ENCODE data around the gene A1BG. TPM values are rescaled to one million over a fixed set of nuclear protein-coding genes. Genes with fewer than 3 reads are reported as not detected.

A1BG gene
- total and polyA plus RNA-seq, 2 of the 13 experiments (the other 11 are each of a cell fraction or from before 2014, with no cell fraction given): 14.7 to 41.4 TPM

- TF ChIP-seq PHF20 (CRISPR knock-in tag; IDR thresholded peaks at IDR 0.05) (peak; percentile 52), PHB2 (IDR thresholded peaks at IDR 0.05; ENCODE audit: partially characterized antibody) (no peak), ZNF749 (CRISPR knock-in tag; IDR thresholded peaks at IDR 0.05; ENCODE audit: borderline replicate concordance) (no peak), RARG (CRISPR knock-in tag; IDR thresholded peaks at IDR 0.05; ENCODE audit: low read depth) (no peak), MAZ (IDR thresholded peaks at IDR 0.05; ENCODE audit: borderline replicate concordance, low read depth, low read length) (0 out of 2 replicates have a peak, but pooled peaks have one; percentile 5), MAZ (CRISPR knock-in tag; IDR thresholded peaks at IDR 0.05; ENCODE audit: low read depth) (no peak), ZNF530 (CRISPR knock-in tag; IDR thresholded peaks at IDR 0.05; ENCODE audit: low read depth) (0 out of 2 replicates have a peak, but pooled peaks have one; percentile 49), FLYWCH1 (CRISPR knock-in tag; IDR thresholded peaks at IDR 0.05) (no peak), ZXDC (CRISPR knock-in tag; IDR thresholded peaks at IDR 0.05) (peak; percentile 73; the same call in 1 of the 2 replicates), SKI (IDR thresholded peaks at IDR 0.05; ENCODE audit: partially characterized antibody) (no peak), MXD4 (CRISPR knock-in tag; IDR thresholded peaks at IDR 0.05) (no peak), REST (IDR thresholded peaks at IDR 0.05; ENCODE audit: borderline replicate concordance in 1 of 2, low read depth in 1 of 2, low read length in 2 of 2) (no peak), CREM (IDR thresholded peaks at IDR 0.05) (no peak), CREM (CRISPR knock-in tag; IDR thresholded peaks at IDR 0.05) (no peak), NKX3-1 (CRISPR knock-in tag; IDR thresholded peaks at IDR 0.05) (no peak), ZNF274 (CRISPR knock-in tag; IDR thresholded peaks at IDR 0.05) (0 out of 2 replicates have a peak, but pooled peaks have one; percentile 13), KMT2B (CRISPR knock-in tag; IDR thresholded peaks at IDR 0.05) (no peak), ZNF737 (CRISPR knock-in tag; IDR thresholded peaks at IDR 0.05; ENCODE audit: borderline replicate concordance) (peak; percentile 48; the same call in 1 of the 2 replicates)
- TF ChIP-seq, protein P1, sequence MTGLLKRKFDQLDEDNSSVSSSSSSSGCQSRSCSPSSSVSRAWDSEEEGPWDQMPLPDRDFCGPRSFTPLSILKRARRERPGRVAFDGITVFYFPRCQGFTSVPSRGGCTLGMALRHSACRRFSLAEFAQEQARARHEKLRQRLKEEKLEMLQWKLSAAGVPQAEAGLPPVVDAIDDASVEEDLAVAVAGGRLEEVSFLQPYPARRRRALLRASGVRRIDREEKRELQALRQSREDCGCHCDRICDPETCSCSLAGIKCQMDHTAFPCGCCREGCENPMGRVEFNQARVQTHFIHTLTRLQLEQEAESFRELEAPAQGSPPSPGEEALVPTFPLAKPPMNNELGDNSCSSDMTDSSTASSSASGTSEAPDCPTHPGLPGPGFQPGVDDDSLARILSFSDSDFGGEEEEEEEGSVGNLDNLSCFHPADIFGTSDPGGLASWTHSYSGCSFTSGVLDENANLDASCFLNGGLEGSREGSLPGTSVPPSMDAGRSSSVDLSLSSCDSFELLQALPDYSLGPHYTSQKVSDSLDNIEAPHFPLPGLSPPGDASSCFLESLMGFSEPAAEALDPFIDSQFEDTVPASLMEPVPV (CRISPR knock-in tag; IDR thresholded peaks at IDR 0.05): no peak
These were observed 605 bp upstream of the A1BG start (continued) for GRCh38 chr19:58353717-58354477.
